Glutamatergic neuron (in vitro differentiated cells): Measurements from ENCODE around the gene SIX3. TPM values are rescaled to one million over a fixed set of nuclear protein-coding genes. Genes with fewer than 3 reads are reported as not detected.
A peak's percentile ranks its signal among the peaks of the same experiment; 100 is the strongest.

Source experiments
- DNase-seq: peaks from one replicate; pipeline ENCODE4 v3.0.0; 2022
- H3K27ac Mint-ChIP-seq: one replicate; pipeline ENCODE4 v1.8.0; 2020; ENCODE audit warnings: mild to moderate bottlenecking, mixed read lengths, inconsistent platforms; ENCODE audit not compliant: unreplicated experiment
- H3K27me3 Mint-ChIP-seq: one replicate; pipeline ENCODE4 v1.8.0; 2020; ENCODE audit warnings: mild to moderate bottlenecking, moderate library complexity, mixed read lengths, inconsistent platforms; ENCODE audit not compliant: unreplicated experiment
- H3K36me3 Mint-ChIP-seq: one replicate; pipeline ENCODE4 v1.8.0; 2020; ENCODE audit warnings: mild to moderate bottlenecking, mixed read lengths, inconsistent platforms; ENCODE audit not compliant: unreplicated experiment
- H3K4me1 Mint-ChIP-seq: one replicate; pipeline ENCODE4 v1.8.0; 2020; ENCODE audit warnings: mild to moderate bottlenecking, low read depth, mixed read lengths, inconsistent platforms; ENCODE audit not compliant: unreplicated experiment
- H3K4me3 Mint-ChIP-seq: one replicate; pipeline ENCODE4 v1.8.0; 2020; ENCODE audit warnings: mild to moderate bottlenecking, mixed read lengths, inconsistent platforms; ENCODE audit not compliant: unreplicated experiment
- H3K9me3 Mint-ChIP-seq: one replicate; pipeline ENCODE4 v1.8.0; 2020; ENCODE audit warnings: mild to moderate bottlenecking, moderate library complexity, mixed read lengths, inconsistent platforms; ENCODE audit not compliant: unreplicated experiment
- CTCF ChIP-seq: fragments of 200-600 bp; sonication (generic); IDR thresholded peaks from one replicate; pipeline ENCODE4 v1.5.0; 2021; ENCODE audit not compliant: partially characterized antibody, unreplicated experiment
- long read RNA-seq: library from polyadenylated mRNA; unstranded; transcript quantifications from one replicate; pipeline ENCODE4 v2.0.0, GENCODE V29; 2020; ENCODE audit not compliant: unreplicated experiment
- total RNA-seq: library from RNA; stranded (reverse); fragmentation: NEBNext Ultra II Directional; extraction: Animal tissue kit (Norgen Biotek cat#: 25700); gene quantifications from one replicate; pipeline ENCODE4 v1.2.1, GENCODE V29; 2021; ENCODE audit not compliant: unreplicated experiment

The SIX3 gene
- total RNA-seq = 0.86 TPM
- long read RNA-seq, partial matches to known transcripts = 0 of 1 reads
- long read RNA-seq, other reads (novel, unspliced or antisense) = 1 of 1 reads

- Mint-ChIP-seq H3K4me3 (peak within 1 kb of the TSS; percentile 92), H3K27ac (no peak within 1 kb of the TSS), H3K27me3 (peaks cover 49% of the 10 kb centered on the region), H3K9me3 (peaks cover 17% of the 10 kb centered on the region), H3K4me1 (peaks cover 12% of the 10 kb centered on the region), H3K36me3 (no peaks in the 10 kb centered on the region)
- DNase-seq = peak; percentile 68
- no peak for TF ChIP-seq CTCF
Measured at GRCh38 chr2:44941551-44942234, at the start of gene SIX3. Gene SIX3, plus strand, starts transcription at chr2:44941702. Its CDS starts 403 bp downstream, at chr2:44942105.

- H3K4me1 Mint-ChIP-seq = no peaks in the 10 kb centered on the region
- no peaks in the 10 kb centered on the region for H3K27me3 Mint-ChIP-seq
- DNase-seq = no peak
- TF ChIP-seq CTCF = no peak
- H3K4me3 Mint-ChIP-seq = no peak overlapping the region
- H3K27ac Mint-ChIP-seq = no peak overlapping the region
- peaks cover 2% of the 10 kb centered on the region for H3K9me3 Mint-ChIP-seq
- H3K36me3 Mint-ChIP-seq = peaks cover 8% of the 10 kb centered on the region
Measured at GRCh38 chr2:44894058-44894457, 47.4 kb upstream of the SIX3 start.

- Mint-ChIP-seq H3K27me3 (peaks cover 2% of the 10 kb centered on the region), H3K4me3 (no peak overlapping the region), H3K27ac (no peak overlapping the region), H3K4me1 (no peaks in the 10 kb centered on the region), H3K9me3 (peaks cover 2% of the 10 kb centered on the region), H3K36me3 (peaks cover 8% of the 10 kb centered on the region)
- DNase-seq = no peak
- no peak for TF ChIP-seq CTCF
Measured at GRCh38 chr2:44895061-44895460, 46.4 kb upstream of the SIX3 start.

DNA sequence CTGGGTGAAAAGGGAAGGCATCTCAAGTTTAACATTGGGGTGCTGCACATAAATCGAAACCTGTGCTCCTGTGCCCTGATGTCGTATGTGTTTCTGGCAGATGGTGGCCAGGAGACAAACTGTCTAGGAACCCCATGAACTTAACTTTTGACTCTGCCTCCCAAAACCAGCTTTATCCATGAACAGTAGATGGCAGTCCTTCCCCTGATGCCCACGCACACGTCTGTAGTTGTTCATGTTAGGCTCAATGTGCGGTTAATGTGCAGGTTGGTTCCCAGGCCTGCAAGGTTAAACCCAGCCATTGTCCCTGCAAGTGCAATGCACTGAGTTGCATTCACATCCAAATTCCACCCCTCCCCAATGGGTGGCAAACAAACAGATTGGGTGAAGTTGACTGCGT, 44.1 kb upstream of the SIX3 start:
- no peaks in the 10 kb centered on the region for H3K9me3 Mint-ChIP-seq
- no peak for TF ChIP-seq CTCF
- H3K4me1 Mint-ChIP-seq = no peaks in the 10 kb centered on the region
- no peaks in the 10 kb centered on the region for H3K36me3 Mint-ChIP-seq
- no peak for DNase-seq
- H3K27me3 Mint-ChIP-seq = peaks cover 4% of the 10 kb centered on the region
- H3K27ac Mint-ChIP-seq = no peak overlapping the region
- no peak overlapping the region for H3K4me3 Mint-ChIP-seq

DNA sequence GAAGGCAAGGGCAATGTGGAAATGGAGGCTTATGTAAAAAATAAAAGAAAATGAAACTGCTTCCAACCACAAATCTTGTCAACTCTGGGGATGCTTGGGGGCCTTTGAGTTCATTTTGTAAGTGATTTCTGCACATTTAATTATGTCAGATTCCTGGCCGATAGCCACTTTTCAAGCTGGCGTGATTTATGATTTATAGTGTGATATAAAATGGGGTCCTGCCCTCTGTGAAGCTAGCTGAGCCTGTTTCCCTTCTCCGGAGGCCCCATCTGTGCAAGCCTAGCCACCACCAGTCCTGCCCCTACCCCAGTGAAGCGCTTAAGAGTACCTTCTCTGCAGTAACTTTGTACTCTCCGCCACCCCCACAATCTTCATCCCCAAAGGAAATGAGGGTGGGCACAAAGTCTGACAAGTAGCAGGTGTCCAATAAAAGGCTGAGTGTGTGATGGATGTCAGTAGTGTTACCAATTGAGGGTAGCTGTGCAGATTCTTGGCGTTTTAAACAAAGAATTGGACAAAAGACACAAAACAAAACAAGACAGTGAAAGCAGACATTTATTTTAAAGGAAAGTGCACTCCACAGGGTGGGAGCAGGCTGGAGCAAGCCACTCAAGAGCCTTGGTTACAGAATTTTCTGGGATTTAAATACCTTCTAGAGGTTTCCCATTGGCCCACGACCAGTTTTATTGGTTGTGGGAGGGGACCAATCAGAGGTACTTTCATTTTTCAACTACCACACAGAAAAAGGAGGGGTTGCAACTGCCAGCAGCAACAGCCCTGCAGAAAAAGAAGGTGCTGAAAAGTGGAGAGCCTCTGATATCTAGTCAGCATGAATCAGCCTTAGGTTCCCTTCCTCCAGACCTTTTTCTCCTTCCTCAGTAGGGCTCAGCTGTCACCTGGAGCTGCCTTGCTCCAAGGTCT, 39.0 kb upstream of the SIX3 start:
- no peak for TF ChIP-seq CTCF
- H3K4me1 Mint-ChIP-seq = no peaks in the 10 kb centered on the region
- DNase-seq = no peak
- H3K27ac Mint-ChIP-seq = no peak overlapping the region
- no peaks in the 10 kb centered on the region for H3K36me3 Mint-ChIP-seq
- no peak overlapping the region for H3K4me3 Mint-ChIP-seq
- peaks cover 2% of the 10 kb centered on the region for H3K9me3 Mint-ChIP-seq
- peaks cover 7% of the 10 kb centered on the region for H3K27me3 Mint-ChIP-seq
